ENCODE results near the gene SPINT2. TPM values are rescaled to one million over a fixed set of nuclear protein-coding genes. Genes with fewer than 3 reads are reported as not detected.

Gene SPINT2
- total and polyA plus RNA-seq, 2 of the 13 experiments (the other 11 are each of a cell fraction or from before 2014, with no cell fraction given), result 0.31 to 0.77 TPM

DNA sequence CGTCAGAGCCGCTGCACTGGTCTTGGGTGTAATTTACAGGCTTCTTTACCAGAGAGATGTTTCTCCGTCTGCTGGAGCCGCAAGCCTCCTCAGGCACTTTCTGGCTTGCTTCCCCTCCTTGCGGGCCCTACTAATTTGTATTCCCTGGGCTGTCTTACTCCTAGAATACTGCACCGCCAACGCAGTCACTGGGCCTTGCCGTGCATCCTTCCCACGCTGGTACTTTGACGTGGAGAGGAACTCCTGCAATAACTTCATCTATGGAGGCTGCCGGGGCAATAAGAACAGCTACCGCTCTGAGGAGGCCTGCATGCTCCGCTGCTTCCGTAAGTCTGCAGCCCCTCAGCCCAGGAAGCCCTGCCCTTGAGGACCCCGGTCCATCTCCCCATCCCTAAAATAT is 25.6 kb downstream of the SPINT2 start (continued):
- TF ChIP-seq PAXIP1 (CRISPR knock-in tag; conservative IDR thresholded peaks at IDR 0.05) (no peak), HES4 (CRISPR knock-in tag; IDR thresholded peaks at IDR 0.05; ENCODE audit: borderline replicate concordance) (no peak), GFI1 (CRISPR knock-in tag; IDR thresholded peaks at IDR 0.05; ENCODE audit: borderline replicate concordance) (no peak)

DNA sequence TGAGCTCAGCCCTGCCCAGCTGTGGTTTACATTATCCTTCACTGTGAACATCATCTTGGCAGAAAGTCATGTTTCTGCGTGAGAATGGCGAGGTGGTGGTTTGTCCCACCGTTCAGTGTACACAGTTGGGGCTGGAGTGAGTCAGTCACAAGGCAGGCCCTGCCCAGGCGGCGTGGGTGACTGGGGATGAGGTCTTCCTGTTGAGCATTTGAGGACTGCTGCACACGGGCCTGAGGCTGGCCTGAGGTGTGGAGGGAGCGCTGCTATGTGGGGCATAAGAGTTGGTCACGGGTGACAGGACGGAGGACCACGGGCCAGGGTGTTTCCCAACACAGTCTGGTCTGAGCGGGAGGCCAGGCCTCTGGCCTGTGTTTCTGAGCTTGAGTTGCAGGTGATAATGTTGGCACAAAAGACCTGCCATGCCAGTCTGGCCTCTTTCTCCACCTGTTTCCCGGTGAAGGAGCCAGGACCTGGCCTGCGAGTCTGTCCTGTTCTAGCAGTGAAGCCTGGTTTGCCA is 26.3 kb downstream of the SPINT2 start:
- intact Hi-C loops (cut with micrococcal nuclease; ENCODE audit: unreplicated experiment), result no loop called here
- H2AFZ ChIP-seq (ENCODE audit: low read length), result no peak overlapping the region
- peak; percentile 35; the same call in 2 of the 3 replicates for ATAC-seq
- no peaks in the 10 kb centered on the region for H4K20me1 ChIP-seq (ENCODE audit: insufficient read depth, low read length)
- no peak for FAIRE-seq
- 6% methylated on average over 3 of the region's 13 CpGs for WGBS (ENCODE audit: low lambda C conversion rate)
- peaks cover 3 to 30% of the 10 kb centered on the region in 2 experiments for H3K27me3 ChIP-seq (ENCODE audit: control insufficient read depth in 1 of 2, insufficient read depth in 2 of 2, low read length in 2 of 2)
- 0 out of 2 replicates have a peak, but pooled peaks cover 5% of the 10 kb centered on the region for H3K4me1 ChIP-seq (ENCODE audit: insufficient read depth, low read length)
- ChIA-PET POLR2A (no interaction called here), CTCF (ENCODE audit: low intra/inter-chr PET ratio, low total read pairs) (no interaction called here)
- H3K79me2 ChIP-seq (ENCODE audit: insufficient read depth, low read length), result no peaks in the 10 kb centered on the region
- no peak overlapping the region for H3K27ac ChIP-seq (ENCODE audit: extremely low read length, insufficient read depth, low read length)
- in situ Hi-C loops (cut with HindIII; ENCODE audit: extremely low pct_ligation_motif_present, low pct_unique_long_range_greater_than_20kb), result no loop called here
- no peaks in the 10 kb centered on the region for H3K9me3 ChIP-seq (ENCODE audit: low read length)
- no peak overlapping the region for H3K4me3 ChIP-seq (replicated peaks in 1 of 3; ENCODE audit: insufficient read depth in 1 of 3, low read depth in 2 of 3, low read length in 3 of 3)
- H3K4me2 ChIP-seq (ENCODE audit: low read depth, low read length), result no peak overlapping the region
- DNase-seq (ENCODE audit: low spot score), result no peak
- TF ChIP-seq EED (CRISPR knock-in tag; IDR thresholded peaks at IDR 0.05) (no peak), ZFP36L1 (CRISPR knock-in tag; IDR thresholded peaks at IDR 0.05) (no peak)
- H3K9ac ChIP-seq (ENCODE audit: insufficient read depth, low read depth, low read length), result no peak overlapping the region
- BruUV-seq (replicated peaks), result no TSS peak
- no peaks in the 10 kb centered on the region for H3K36me3 ChIP-seq (replicated peaks in 1 of 2; ENCODE audit: control insufficient read depth in 1 of 2, insufficient read depth in 2 of 2, low read length in 2 of 2)
